B cell (primary cell): ENCODE data around the gene SNAPC1.

ENCODE experiments used
- EZH2 ChIP-seq: IDR thresholded peaks from 2 replicates; pipeline ENCODE4 v1.6.1; 2012; ENCODE audit warnings: borderline replicate concordance, low read depth, mild to moderate bottlenecking, moderate library complexity, low read length; ENCODE audit not compliant: insufficient read depth, poor library complexity, severe bottlenecking
- TF ChIP-seq, protein P1 (sequence below): fragments of 200-600 bp; IDR thresholded peaks from one replicate; pipeline ENCODE4 v1.8.0; 2022; ENCODE audit warnings: antibody characterized with exemption, mild to moderate bottlenecking

DNA sequence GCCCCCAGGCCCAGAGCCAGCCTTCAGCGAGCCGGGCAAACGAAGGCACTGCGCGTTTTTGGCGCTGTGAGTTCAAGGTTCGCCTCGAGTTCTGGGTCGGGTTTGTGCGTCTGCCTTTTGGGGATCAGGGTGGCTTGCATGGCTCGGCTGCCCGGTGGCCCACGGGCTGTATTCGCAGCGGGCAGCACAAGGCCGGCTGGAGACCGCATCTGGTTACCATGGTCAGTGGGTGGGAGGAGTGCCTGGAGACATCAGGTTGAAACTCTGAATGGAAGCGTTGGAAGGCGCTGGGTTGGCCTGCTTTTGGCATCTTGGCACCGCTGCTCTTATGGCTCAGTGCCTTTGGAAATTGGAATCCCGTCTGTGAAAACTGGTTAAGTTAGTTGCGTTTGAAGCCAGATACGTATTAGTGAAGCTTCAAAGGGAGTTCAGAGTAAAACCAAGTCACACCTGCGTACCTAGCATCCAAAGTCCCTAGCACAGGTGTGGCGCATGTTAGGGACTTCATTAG lies 50.9 kb downstream of the SNAPC1 start:
- TF ChIP-seq, protein P1, sequence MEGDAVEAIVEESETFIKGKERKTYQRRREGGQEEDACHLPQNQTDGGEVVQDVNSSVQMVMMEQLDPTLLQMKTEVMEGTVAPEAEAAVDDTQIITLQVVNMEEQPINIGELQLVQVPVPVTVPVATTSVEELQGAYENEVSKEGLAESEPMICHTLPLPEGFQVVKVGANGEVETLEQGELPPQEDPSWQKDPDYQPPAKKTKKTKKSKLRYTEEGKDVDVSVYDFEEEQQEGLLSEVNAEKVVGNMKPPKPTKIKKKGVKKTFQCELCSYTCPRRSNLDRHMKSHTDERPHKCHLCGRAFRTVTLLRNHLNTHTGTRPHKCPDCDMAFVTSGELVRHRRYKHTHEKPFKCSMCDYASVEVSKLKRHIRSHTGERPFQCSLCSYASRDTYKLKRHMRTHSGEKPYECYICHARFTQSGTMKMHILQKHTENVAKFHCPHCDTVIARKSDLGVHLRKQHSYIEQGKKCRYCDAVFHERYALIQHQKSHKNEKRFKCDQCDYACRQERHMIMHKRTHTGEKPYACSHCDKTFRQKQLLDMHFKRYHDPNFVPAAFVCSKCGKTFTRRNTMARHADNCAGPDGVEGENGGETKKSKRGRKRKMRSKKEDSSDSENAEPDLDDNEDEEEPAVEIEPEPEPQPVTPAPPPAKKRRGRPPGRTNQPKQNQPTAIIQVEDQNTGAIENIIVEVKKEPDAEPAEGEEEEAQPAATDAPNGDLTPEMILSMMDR = no peak
- no peak for TF ChIP-seq EZH2
